Activated T-cell treated with anti-CD3 and anti-CD28 coated beads, Interleukin-2, amount 50 U/mL, for 48 hours (primary cell): Measurements from ENCODE around the gene C2orf81.
A peak's percentile ranks its signal among the peaks of the same experiment; 100 is the strongest.
"Not testable (repeated sequence)": the region's sequence is repeated elsewhere in the genome, so short reads cannot be mapped to it uniquely, and the experiment has no call there.

Experiments used
- DNase-seq, 2 experiments: peaks; one replicate each; pipeline ENCODE4 v3.0.0-alpha.2; 2020

C2orf81 gene

DNA sequence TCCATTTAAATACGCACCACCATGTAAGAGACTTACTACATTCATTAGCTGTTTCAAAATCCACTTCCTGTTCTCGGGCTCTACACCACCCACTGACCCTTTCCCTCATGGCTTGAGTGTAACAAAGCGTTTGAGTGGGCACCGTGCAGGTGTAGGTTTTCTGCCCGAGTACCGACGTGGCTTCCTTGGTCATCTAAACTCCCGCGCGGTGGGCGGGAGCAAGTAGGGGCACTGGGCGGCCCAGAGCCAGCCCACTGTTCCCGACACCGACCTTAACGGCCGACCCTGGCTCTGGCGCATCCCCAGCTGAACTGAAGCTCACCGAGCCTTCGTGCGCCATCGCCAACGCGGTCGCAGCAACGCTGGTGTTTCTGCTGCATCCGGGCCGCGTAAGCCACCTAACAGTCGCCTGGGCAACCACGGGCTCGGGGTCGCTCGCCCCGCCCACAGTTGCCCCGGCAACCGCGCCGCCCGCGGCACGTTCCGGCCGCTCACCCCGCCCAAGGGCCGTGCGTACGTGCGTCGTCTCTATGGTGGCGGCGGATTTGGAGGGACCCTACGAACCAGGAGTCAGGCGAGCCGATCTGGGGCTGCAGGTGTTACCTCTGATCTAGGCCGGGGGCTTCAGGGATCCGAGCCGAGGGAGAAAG lies at the start of gene C2orf81, which contains the start of gene WDR54:
TSS of gene C2orf81 (minus strand) at position 399 of the 650 bp plus-strand sequence. CDS start at position 340, 59 bp downstream.
TSS of gene WDR54 (plus strand) at position 510 of the 650 bp plus-strand sequence. CDS start 424 bp downstream, outside the sequence.
- DNase-seq, result peak; percentile 93 to 97

DNA sequence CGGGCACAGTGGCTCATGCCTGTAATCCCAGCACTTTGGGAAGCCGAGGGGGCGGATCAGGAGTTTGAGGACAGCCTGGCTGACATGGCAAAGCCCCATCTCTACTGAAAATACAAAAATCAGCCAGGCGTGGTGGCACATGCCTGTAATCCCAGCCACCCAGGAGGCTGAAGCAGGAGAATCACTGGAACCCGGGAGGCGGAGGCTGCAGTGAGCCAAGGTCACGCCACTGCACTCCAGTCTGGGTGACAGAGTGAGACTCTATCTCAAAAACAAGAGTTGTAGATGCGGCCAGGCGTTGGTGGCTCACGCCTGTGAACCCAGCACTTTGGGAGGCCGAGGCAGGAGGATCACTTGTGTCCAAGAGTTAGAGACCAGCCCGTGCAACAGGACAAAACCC lies 49.3 kb upstream of the C2orf81 start:
- DNase-seq, result not testable (repeated sequence)

DNA sequence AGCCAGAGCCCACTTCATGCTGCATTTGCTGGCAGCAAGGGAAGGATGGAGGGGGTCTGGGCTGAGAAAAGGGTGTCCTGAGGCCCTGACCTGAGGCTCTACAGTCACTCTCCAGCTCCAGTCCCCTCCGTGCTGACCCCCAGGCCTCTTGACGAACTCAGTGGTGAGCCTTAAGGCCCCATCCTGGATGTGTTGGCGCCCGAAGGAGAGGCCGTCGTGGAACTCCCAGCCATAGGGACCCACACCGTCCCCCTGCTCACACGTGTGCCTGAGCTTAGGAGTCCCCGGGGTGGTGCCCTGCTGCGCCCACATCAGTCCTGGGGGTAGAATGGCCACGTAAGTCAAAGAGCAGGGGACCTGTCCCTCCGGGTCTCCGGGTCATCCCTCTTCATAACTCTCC lies 43.0 kb upstream of the C2orf81 start:
- DNase-seq, result no peak

DNA sequence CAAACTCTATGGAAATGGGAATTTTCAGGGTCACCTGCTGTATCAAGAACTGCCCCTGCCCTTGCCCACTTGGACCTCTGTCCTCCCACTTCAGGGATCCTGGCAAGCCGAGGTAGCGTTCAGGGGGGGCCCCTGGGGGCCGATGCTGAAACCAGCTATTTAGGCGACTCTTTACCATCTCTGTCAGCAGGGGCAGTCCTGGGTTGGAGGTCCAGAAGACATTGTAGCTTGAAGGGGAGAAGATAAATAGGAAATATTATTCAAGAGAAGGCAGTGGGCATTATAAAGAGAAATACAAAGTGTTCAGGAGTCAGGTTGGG lies 41.3 kb upstream of the C2orf81 start:
- DNase-seq, result no peak

DNA sequence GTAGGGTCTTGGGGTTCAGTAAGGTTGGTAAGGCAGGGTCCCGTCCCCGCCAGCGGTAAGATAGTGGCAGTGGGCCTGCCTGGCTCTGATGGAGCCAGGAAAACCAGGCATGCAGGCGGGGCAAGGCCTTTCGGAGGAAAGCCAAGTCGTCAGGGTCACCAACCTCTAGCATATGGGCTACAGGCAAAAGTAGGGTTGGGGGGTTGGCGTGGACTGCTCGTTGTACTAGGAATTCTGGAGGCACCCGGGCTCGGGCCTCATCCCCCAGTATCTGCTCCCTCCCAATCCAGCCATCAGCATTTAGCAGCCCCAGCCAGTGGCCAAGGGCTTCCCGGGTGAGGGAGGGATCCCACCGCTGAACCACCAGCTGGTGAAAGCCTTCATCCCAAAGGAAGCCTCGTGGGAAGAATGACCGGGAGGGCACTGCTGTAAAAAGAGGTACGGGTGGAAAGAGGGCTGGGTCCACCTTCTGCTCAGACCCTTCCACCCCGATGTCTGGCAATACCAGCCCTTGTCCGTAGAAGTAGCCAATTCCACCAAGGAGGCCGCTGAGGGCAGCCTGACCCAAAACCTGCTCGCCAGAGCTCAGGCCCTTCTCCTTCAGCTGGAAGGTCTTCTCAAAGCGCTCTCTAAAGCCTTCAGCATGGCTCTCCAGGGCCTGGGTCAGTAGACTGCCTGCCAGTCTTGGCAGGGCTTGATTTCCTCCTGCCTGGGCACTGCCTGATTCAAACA lies 40.8 kb upstream of the C2orf81 start:
- DNase-seq, result no peak

DNA sequence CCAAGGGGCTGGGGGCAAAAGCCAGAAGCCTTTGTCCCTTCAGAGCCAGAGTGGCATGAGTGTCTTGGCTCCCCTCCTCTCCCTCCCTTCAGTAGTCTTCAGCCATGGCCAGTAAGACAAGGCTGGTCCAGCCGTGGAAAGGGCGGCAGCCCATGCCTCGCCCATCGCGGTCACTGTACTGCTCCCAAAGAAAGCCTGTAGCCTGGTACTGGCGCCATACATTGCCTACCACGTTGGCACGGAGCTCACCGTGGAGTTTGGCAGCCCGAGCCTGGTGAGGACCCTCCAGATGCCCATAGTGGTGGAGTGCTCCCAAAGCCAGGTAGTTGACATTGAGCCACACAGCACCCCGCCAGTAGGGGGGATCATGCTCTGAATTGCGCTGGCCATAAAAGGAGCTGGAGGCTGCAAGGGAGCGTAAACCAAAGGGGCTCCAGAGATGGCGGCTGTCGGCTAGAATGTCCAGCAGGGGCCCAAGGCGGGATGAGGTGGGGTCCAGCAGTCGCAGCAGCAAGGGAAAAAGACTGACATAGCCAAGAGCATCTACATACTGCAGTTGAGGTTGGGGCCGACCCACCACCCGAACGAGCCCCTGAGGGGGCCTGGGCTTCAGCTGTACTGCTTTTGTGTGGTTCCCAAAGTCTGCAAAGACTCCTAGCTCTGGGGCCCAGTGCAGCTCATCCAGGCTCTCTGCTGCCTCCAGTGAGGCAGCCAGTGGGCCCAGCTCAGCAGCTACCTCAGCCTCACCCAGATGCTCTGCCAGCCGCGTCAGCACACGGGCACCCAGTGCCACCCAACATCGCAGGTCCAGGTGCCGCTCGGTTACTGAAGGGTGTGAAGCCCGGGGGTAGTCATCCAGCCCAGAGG lies 40.0 kb upstream of the C2orf81 start:
- no peak for DNase-seq

DNA sequence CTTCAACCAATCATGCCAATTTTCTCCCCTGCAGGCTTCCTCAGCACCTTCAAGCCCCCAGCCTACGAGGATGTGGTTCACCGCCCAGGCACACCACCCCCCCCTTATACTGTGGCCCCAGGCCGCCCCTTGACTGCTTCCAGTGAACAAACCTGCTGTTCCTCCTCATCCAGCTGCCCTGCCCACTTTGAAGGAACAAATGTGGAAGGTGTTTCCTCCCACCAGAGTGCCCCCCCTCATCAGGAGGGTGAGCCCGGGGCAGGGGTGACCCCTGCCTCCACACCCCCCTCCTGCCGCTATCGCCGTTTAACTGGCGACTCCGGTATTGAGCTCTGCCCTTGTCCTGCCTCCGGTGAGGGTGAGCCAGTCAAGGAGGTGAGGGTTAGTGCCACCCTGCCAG lies 38.8 kb upstream of the C2orf81 start:
- not testable (repeated sequence) for DNase-seq

DNA sequence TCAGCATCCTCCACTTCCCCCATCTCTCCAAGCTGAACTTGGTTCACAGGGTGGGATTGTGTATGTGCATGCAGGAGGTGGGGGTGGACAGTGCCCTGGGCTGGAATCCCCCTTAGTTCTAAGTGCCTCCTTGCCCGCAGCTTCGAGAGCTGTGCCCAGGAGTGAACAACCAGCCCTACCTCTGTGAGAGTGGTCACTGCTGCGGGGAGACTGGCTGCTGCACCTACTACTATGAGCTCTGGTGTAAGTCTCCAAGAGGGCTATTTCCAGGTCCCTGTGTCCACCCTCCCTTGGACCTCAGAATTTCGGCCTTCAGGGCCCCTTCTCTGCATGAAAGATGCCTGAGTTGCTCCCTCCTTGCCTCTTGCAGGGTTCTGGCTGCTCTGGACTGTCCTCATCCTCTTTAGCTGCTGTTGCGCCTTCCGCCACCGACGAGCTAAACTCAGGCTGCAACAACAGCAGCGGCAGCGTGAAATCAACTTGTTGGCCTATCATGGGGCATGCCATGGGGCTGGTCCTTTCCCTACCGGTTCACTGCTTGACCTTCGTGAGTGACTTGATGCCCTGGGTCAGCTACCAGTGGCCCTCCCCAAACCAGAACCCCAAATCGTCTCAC lies 38.2 kb upstream of the C2orf81 start:
- DNase-seq, result not testable (repeated sequence)

DNA sequence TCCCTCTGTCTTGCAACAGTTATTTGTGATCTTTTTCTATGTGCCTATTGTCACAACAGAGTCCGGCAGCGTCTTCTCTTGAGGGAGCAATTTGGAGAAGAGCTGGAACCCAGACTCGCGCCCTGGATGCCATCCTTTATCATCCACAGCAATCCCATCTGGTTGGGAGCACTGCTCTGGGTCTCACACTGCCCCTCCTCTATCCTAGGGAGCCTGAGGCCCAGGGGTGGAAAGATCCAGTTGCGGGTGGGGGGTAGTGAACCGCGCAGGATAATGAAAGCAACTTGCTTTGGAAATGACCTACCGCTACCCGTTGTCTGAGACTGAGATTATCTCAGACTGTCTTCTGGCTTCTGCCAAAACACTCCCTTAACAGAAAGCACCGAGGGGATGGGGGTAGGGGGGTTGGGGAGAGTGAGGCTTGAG lies 37.5 kb upstream of the C2orf81 start:
- DNase-seq, result no peak

DNA sequence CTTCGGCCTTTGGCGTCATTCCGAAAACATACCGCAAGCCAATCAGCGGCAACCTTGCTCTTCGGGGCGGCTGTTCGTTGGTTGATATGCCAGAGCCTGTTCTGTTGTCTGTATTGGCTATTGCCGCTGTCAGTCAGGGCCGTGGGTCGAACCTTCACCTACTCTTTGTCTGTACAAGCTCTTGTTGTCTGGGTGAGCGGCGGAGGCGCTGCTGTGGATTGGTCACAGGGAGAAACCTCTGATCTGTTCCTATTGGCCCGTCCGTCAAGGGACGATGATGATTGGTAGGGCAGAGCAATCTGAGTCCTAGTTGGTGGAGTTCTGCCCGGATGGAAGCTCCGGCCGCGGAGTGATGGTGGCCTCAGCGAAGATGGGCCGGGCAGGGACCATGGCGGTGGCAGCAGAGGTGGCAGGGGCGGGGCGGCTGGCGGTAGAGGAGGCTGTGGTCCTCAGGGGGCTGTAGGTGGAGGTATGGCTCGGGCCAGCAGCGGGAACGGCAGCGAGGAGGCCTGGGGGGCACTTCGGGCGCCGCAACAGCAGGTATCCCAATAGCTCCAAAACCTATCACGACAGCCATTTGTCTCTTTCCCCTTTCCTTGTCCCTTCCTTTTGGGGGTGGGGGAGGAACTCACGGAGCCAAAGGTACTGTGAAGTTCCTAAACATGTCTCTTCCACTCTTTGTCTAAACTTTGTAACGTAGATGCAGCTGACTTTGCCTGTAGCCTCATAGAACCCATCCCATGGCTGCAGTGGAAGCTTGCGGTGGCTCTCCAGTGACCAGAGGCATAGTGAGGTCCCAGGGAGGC lies 36.9 kb upstream of the C2orf81 start, which contains the start of gene WBP1:
TSS of gene WBP1 (plus strand) at position 307 of the 806 bp plus-strand sequence. CDS start at position 472, 165 bp downstream.
- peak; percentile 99 for DNase-seq

DNA sequence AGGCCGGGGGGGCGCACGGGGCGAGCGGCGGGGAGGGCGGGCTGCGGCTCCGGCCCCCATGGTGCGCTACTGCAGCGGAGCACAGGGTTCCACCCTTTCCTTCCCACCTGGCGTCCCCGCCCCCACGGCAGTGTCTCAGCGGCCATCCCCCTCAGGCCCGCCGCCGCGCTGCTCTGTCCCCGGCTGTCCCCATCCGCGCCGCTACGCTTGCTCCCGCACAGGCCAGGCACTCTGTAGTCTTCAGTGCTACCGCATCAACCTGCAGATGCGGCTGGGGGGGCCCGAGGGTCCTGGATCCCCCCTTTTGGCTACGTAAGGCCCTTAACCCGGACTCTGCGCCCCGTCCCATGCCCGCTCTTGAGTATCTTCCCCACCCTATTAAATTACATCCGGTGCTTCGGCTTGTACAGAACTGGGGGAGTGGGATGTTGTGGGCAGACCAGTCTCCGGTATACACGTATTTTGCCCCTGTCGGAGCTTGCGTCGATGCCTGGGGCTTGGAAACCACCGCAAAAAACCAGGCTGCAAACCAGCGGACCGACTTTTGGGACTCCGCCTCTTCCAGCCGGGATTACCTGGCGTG lies 36.2 kb upstream of the C2orf81 start:
- DNase-seq, result peak; percentile 86 to 90

DNA sequence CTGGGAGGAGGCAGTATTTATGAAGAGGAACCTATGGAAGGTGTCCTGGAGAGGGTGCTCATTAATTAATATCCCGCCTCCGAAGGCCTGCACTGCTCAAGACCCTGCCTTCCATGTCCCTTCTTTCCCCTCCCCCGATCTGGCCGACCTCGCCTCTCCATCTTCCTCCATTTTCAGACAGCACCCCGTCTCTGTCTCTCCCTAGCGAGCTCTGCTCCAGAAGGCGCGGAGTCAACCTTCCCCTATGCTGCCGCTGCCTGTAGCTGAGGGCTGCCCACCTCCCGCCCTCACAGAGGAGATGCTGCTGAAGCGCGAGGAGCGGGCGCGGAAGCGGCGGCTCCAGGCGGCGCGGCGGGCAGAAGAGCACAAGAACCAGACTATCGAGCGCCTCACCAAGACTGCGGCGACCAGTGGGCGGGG lies 35.7 kb upstream of the C2orf81 start:
- DNase-seq, result no peak

DNA sequence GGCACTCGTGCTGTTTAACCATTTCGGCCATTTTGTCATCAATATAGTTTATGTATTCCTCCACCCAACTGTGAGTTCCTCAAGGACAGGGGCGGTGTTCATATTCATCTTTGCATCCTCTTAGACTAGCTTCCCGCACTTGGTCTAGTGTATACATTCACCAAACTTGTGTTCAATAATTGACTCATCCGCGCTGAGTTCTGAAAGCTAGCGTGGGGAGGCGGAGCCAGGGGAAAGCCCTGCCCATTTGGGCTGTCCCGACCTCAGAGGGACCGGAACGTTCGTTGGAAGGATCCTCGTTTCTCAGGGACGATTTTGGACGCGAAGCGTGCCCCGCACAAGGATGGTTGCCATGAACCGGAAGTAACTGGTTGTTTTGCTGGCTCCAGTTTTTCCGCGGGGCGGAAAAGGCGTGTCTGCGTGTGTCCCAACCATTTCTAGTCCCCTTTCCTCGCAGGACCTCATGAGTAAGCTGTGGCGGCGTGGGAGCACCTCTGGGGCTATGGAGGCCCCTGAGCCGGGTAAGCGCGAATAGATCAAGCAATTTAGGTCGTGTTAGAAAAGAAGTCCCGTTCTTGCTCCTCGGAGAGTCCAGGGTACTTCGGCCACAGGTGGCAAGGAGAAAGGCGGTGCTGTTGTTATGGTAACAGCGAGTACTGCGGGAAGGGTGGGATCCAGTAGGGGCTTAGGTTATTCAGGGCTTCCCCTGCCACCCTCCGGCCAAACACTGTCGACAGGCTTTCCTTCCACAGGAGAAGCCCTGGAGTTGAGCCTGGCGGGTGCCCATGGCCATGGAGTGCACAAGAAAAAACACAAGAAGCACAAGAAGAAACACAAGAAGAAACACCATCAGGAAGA lies 33.5 kb upstream of the C2orf81 start, which contains the start of gene INO80B:
TSS of gene INO80B (plus strand) at position 434 of the 858 bp plus-strand sequence. CDS start at position 464, 30 bp downstream.
- peak; percentile 99 for DNase-seq

DNA sequence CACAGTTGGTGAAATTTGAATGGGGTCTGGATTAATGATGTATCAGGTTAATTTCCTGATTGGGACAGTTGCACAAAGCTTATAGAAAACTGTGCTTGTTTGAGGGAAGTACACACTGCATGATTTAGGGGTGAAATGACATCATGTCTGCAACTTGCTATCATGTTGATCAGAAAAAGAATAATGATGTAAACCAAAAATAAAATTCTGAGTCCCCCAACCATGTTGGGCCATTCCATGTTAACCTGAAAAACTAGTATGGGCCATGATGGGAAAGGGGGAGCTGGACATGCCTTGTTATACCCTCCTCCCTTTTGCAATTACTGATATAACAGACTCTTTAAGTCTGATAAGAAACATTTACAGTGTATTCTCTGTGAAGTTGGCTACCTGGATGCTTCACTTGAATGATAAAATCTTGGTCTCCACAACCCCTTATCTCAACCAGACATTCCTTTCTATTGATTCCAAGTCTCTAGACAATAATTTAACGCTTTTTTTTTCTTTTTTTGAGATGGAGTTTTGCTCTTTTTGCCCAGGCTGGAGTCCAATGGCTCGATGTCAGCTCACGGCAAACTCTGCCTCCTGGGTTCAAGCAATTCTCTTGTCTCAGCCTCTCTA lies 29.3 kb upstream of the C2orf81 start:
- no peak for DNase-seq

DNA sequence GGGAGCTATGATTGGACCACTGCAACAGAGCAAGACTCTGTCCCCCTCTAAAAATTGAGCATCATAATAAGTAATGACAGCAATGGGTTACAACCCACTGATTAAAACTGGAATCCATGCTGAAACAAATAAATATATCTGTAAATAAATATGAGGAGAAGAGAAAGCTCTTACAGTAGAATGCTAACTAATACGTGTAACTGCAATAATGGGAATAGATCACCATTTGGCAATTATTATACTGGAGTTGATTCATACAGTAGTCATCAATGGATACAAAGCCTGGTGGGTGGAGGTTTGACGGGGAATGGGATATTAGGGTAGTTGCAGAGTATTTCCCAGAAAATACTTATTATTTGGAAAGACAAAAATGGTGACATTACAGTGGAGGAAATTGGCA lies 27.4 kb upstream of the C2orf81 start:
- DNase-seq, result no peak

DNA sequence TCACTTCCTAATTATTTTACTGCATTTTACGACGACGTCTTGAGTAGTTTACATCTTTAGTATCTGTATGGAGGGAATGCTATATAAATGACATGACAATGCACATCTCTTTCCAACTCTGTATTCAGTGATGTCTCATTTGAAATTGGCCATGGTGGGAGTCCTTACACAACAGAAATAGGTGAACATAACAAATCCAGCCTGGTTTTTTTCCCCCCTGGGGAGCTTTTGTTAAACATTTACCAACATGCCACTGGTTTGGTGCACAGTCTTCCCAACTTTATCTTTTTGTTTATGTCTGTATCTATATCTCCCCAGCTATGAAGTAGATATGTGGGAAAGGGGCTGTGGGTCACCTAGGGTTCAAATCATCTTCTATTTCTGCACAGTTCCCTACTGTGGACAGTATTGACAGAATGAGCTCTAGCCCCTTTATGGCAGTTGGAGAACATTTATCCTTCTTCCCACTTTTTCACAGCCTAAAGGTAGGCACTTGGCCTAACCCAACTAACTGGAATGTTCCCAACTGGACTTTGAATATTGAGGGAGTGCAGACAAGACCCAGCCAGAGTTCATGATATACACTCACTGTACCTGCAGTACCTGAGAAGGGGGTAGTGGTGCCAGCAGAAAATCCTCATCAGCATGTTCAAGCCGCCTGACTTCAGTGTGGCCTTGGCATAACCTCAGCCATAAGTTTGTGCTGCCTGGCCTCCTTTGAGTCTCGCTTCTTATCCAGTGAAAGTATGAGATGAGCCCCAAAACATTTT lies 26.0 kb upstream of the C2orf81 start:
- no peak for DNase-seq

DNA sequence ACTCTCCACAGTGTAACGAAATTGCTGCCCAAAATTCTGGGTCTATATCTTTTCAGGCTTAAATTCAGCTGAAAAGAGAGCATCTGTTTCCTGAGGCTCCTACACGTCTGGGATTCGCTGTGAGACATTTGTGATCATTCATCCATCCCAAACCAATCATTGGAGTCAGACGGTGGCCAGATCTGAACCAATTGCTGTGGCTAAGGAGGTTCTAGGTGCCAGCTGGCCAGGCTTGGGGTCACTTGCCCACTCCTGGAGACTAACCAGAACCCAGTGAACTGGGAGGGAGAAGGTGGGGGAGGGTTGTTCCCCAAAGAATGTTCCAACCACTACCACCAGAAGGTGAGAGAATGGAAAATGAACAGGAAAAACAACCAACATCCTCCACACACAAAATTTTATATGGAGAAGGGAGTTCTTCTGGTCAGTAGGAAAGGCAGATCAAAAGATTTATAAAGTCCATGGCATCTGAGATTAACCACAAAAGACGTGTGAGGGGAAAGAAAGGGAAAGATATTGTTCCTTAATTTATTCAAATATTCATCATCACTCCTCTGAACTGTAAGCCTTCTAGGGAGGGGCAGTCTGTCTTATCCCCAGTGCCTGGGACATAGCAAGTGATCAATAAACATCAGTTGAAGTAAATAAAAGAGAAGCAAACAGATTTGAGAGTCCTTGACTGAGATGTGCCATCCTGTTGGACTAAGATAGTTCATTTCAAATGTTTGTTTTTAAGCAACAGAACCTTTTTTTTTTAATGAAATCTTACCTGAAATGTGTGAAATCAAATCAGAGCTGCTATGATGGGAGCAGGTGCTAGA lies 23.3 kb upstream of the C2orf81 start:
- no peak for DNase-seq
